HG03175 (cell line): ENCODE measurements around the gene EIF4A3.

Experiments used
- ATAC-seq: cut with Tn5 transposase; IDR thresholded peaks from one replicate; pipeline ENCODE4 v1.9.1; 2021; ENCODE audit warnings: mild to moderate bottlenecking, moderate library complexity; ENCODE audit not compliant: unreplicated experiment

The EIF4A3 gene

GRCh38 chr17:80137131-80137530 is 9.8 kb downstream of the EIF4A3 start:
- no peak for ATAC-seq

DNA sequence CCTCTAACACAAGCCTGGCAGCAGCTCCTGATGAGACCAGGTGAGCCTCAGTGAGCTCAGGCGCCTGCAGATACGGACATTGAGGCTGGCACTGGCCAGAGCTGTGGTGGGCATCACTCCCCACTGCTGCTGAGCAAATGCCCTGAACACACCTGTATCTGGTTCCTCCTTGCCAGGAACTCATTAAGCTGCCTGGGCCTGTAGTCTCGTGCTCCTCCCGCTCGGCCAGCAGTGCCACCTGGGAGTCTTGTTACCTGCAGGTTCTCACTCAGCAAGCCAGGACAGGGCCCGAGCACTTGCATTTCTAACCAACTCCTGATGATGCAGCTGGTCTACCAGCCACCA is 13.3 kb downstream of the EIF4A3 start:
- no peak for ATAC-seq

DNA sequence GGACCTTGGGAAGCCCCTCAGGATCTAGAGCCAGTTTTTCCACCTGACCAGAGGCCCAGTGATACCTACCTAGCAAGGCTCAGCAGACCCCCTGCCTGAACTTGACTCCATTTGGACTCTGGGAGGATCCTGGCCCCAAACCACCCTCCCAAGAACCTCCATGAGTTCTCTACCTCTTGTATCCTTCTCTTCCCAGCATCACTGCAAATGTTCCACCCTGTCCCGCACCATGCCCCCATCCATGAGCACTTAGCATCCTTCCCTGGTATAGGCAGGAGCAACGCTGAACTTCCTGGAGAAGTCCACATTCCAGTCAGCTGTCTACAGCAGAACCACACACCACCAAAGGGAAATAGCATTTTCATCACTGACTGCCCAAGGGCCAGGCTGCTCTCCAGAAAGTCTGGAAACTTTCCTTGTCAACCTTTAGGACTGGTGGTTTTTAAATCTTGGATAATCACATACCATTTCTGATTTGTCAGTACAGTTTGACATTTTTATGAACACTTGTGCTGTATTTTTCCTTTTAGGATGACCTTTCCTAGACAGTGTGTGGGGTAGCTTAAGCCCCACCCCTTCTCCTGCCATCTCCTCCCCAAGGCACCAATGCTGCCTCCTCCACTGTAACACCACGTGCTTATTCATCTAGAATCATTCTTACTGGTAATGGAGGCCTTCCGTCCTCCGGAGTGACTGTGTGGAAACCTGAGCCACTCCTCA is 13.9 kb downstream of the EIF4A3 start:
- no peak for ATAC-seq

- no peak for ATAC-seq
Measured at GRCh38 chr17:80130992-80131391, 15.9 kb downstream of the EIF4A3 start.

- no peak for ATAC-seq
Measured at GRCh38 chr17:80129006-80129565, 17.8 kb downstream of the EIF4A3 start.

GRCh38 chr17:80126449-80126715 is 20.5 kb downstream of the EIF4A3 start:
- no peak for ATAC-seq

DNA sequence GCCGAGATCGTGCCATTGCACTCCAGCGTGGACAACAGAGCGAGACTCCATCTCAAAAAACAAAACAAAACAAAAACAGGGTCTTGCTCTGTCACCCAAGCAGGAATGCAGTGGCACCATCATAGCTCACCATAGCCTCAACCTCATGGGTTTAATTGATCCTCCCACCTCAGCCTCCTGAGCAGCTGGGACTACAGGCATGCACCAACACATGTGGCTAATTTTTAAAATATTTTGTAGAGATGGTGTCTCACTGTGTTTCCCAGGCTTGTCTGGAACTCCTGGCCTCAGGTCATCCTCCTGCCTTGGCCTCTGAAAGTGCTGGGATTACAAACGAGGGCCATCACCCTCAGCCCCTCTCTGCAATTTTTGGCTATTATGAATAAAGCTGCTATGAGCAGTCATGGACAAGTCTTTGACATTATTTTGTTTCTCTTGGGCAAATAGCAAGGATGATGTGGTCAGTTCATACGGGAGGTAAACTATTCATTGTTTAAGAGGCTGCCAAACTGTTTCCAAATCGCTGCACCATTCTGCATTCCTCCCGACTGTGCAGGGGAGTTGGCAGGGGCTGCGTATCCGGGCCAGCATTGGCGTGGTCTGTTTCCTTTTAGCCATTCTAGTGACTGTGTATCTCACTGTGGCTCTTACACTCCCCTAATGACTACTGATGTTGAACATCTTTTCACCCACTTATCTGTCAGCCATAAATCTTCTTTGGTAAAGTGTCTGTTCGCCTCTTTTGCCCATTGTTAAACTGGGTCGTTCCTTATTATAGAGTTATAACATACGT is 21.1 kb downstream of the EIF4A3 start:
- ATAC-seq, result no peak

GRCh38 chr17:80124351-80124981 is 22.5 kb downstream of the EIF4A3 start:
- ATAC-seq, result no peak

DNA sequence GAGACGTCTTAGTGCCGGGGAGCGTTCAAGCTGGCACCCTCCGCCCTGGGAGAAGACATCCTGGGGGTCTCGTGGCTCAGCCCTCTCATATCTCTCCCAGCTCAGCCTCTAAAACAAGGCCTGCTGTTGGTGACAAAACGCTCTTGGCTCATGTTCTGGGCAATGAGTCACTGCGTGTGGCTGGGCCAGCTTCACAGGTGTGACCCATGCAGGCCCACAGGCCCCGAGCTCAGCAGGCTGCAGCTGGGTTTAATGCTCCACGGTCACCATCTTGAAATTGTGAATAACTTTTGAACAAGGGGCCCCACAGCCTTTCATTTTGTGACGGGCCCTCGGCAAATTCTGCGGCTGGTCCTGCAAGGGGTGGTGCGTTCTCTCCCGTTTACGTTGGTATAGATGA is 23.1 kb downstream of the EIF4A3 start:
- no peak for ATAC-seq

GRCh38 chr17:80122926-80123505 is 23.9 kb downstream of the EIF4A3 start:
- ATAC-seq, result no peak

DNA sequence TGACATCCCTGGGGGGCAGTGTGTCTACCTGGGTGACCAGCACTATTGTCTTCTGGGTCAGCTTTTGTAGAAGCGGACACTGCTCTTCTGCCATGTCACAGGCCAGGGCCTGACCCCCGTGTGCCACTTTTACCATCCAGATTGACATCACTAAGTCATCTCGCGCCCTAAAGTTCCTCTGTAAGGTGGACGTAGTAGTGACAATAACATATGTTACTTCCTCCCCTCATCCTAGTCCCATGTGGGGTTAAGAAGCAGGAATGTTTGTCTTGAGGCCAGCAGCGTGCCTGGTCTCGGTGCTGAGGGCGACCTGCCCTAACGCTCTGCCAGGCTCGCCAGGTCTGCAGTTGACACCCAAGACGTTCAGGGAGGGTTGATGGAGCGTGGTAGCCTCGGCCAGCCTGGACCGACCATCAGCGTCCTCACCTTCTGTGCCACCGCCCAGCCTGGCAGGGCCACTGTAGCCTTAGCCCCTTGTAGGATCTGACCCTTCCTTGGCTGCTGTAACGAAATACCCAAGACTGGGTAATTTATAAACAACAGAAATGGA is 24.8 kb downstream of the EIF4A3 start:
- ATAC-seq, result no peak

- no peak for ATAC-seq
Measured at GRCh38 chr17:80119839-80120238, 27.1 kb downstream of the EIF4A3 start.

GRCh38 chr17:80119271-80119791 is 27.6 kb downstream of the EIF4A3 start:
- no peak for ATAC-seq

- ATAC-seq, result no peak
Measured at GRCh38 chr17:80118601-80119270, 28.2 kb downstream of the EIF4A3 start.

DNA sequence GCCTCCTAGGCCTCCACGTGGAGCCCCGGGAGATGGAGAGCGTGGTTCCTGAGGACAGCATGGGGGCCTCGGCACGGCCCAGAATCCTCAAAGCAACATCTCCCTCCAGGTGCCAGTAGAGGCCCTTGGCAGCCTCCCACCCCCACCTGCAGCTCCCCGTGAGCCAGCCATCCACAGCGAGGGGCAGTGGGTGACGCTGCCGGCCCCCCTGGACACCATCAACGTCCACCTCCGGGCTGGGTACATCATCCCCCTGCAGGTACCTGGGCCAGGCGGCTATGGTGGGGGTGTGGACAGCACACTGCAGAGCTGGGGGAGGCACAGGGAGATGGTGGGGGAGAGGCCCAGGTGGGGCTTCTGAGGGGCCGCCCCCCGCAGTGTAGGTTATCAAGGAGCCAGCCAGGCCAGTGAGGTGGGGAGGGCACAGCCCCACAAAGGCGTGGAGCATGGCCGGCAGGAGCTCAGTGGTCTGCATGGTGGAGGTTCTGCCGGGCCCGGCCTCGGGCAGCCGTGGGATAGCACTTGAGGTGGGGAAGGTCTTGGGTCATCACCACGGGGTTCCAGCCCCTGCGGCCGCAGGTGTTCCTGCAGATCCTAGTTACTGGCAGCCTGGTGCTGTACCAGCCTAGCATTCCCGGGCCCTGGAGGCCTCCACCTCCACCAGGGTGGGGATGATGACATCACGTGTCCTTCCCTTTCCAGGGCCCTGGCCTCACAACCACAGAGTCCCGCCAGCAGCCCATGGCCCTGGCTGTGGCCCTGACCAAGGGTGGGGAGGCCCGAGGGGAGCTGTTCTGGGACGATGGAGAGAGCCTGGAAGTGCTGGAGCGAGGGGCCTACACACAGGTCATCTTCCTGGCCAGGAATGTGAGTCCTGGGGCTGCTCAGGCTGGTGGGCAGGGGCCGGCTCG is 29.2 kb downstream of the EIF4A3 start:
- ATAC-seq, result no peak

DNA sequence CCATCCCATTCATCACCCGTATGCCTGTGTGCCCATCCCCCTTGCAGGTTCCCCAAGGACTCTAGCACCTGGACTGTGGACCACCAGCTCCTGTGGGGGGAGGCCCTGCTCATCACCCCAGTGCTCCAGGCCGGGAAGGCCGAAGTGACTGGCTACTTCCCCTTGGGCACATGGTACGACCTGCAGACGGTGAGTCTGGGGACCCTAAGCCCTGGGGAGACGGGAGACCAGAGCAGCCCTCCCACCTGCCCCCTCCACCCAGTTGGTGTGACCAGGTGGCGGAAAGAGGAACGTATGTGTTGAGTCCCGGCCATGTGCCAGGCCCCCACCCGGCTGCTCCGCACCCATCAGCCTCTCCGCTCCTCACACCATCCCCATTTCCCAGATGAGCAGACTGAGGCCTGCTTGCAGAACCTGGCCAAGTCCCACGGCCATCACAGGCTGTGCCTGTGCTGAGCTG is 30.0 kb downstream of the EIF4A3 start:
- ATAC-seq, result no peak

DNA sequence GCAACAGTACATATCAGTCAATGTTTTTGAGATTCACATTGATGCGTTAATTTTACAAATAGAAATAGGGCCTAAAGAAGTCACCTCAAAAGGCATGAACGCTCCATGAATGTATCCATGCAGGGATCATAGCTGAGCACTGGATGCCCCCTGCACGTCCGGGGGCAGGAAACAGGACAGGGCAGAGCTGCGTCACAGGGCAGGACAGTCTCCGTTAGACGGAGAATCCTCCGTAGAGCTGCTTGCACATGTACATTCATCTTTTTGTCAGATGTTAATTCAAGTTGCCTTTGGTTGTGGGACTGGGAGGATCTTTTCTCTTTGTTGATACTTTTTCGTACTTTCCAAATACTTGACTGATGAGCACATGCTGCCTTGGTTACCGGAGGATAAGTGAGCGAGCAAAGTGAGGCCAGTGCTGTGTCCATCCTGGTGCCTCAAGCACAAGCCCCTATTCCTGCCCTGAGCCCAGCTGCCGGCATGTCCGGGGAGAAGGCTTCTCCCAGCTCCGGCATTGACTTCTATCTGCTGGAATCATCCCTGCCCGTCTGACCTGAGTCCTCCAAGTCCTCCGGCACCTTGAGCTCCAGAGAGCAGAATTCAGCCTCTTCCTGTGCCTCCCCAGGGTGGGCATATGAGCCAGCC is 30.5 kb downstream of the EIF4A3 start:
- no peak for ATAC-seq

- no peak for ATAC-seq
Measured at GRCh38 chr17:80115159-80115558, 31.8 kb downstream of the EIF4A3 start.

GRCh38 chr17:80114758-80115157 is 32.2 kb downstream of the EIF4A3 start:
- no peak for ATAC-seq
